Lower leg skin (tissue), 3 donors: ENCODE measurements around the gene INPP5B.

ENCODE experiments used
- CTCF ChIP-seq, 3 donors: fragments of 450-650 bp; IDR thresholded peaks; one replicate each; pipeline ENCODE4 v1.5.1; 2016; ENCODE audit warnings: antibody characterized with exemption in 3 of 3, mild to moderate bottlenecking in 3 of 3, moderate library complexity in 2 of 3
- POLR2A ChIP-seq, 2 donors: fragments of 450-650 bp; IDR thresholded peaks; one replicate each; pipeline ENCODE4 v1.6.1; 2016 to 2017; ENCODE audit warnings: antibody characterized with exemption in 2 of 2, mild to moderate bottlenecking in 1 of 2, moderate library complexity in 1 of 2

GRCh38 chr1:37994886-37995566, 48.2 kb upstream of the INPP5B start:
- TF ChIP-seq POLR2A (IDR thresholded peaks at IDR 0.05): no peak
- no peak for TF ChIP-seq CTCF (IDR thresholded peaks at IDR 0.05)
